Gastroesophageal sphincter (tissue), 4 donors: ENCODE measurements around the gene MBOAT2. TPM values are rescaled to one million over a fixed set of nuclear protein-coding genes. Genes with fewer than 3 reads are reported as not detected.

Experiments used
- ATAC-seq: fragments of 150-250 bp; one replicate; pipeline ENCODE4 v1.9.1; 2016; ENCODE audit warnings: mild to moderate bottlenecking, moderate library complexity
- H3K27ac ChIP-seq, 4 donors: fragments of 200-600 bp; sonication (generic) in 3 of 4; 1 replicate in 3 of 4; 2 replicates in 1 of 4; pipeline ENCODE4 v1.5.1; 2016 to 2019
- H3K27me3 ChIP-seq: fragments of 200-600 bp; sonication (generic); one replicate; pipeline ENCODE4 v1.5.1; 2019
- H3K36me3 ChIP-seq, 2 donors: fragments of 200-600 bp; sonication (generic); one replicate each; pipeline ENCODE4 v1.5.1; 2019; ENCODE audit warnings: control low read depth in 1 of 2
- H3K4me1 ChIP-seq, 3 donors: fragments of 200-600 bp; sonication (generic); 1 replicate in 2 of 3; 2 replicates in 1 of 3; pipeline ENCODE4 v1.5.1; 2016 to 2019; ENCODE audit warnings: control low read depth in 2 of 3
- H3K4me3 ChIP-seq, 2 donors: fragments of 200-600 bp; sonication (generic); one replicate each; pipeline ENCODE4 v1.5.1; 2019; ENCODE audit warnings: mild to moderate bottlenecking in 1 of 2, moderate library complexity in 1 of 2
- H3K9me3 ChIP-seq, 3 donors: fragments of 200-600 bp; sonication (generic); one replicate each; pipeline ENCODE4 v1.5.1; 2017 to 2019; ENCODE audit warnings: control low read depth in 2 of 3
- EP300 ChIP-seq: sonication (generic); formaldehyde crosslinking; IDR thresholded peaks from one replicate; pipeline ENCODE4 v1.6.1; 2017; ENCODE audit warnings: antibody characterized with exemption, mild to moderate bottlenecking
- POLR2A ChIP-seq, 2 donors: fragments of 450-650 bp; IDR thresholded peaks; one replicate each; pipeline ENCODE4 v1.6.1; 2017; ENCODE audit warnings: antibody characterized with exemption in 2 of 2, mild to moderate bottlenecking in 2 of 2, moderate library complexity in 1 of 2
- POLR2AphosphoS5 ChIP-seq: sonication (generic); formaldehyde crosslinking; IDR thresholded peaks from one replicate; pipeline ENCODE4 v1.6.1; 2017; ENCODE audit warnings: antibody characterized with exemption
- WGBS, 2 donors: methylation state at CpG; one replicate each; pipeline ENCODE4 v1.1.5; 2018; ENCODE audit warnings: low coverage in 1 of 2; 5-methylcytosine and 5-hydroxymethylcytosine counted together
- total RNA-seq, 4 donors: library from RNA; depleted of rRNA; stranded (reverse); fragments of >200 nt; gene quantifications; one replicate each; pipeline ENCODE4 v1.1.0, GENCODE V29; 2016
- TF ChIP-seq, protein P1 (sequence below), 4 experiments: fragments of 200-600 bp in 2 of 4; fragments of 450-650 bp in 2 of 4; sonication (generic) in 1 of 4; IDR thresholded peaks; one replicate each; pipeline ENCODE4 v1.5.1; 2017 to 2019; ENCODE audit warnings: antibody characterized with exemption in 4 of 4, mild to moderate bottlenecking in 2 of 4, moderate library complexity in 2 of 4

The MBOAT2 gene
- total RNA-seq, 4 donors from 2014 or later, result 21.0 to 27.0 (median 23.5) TPM

DNA sequence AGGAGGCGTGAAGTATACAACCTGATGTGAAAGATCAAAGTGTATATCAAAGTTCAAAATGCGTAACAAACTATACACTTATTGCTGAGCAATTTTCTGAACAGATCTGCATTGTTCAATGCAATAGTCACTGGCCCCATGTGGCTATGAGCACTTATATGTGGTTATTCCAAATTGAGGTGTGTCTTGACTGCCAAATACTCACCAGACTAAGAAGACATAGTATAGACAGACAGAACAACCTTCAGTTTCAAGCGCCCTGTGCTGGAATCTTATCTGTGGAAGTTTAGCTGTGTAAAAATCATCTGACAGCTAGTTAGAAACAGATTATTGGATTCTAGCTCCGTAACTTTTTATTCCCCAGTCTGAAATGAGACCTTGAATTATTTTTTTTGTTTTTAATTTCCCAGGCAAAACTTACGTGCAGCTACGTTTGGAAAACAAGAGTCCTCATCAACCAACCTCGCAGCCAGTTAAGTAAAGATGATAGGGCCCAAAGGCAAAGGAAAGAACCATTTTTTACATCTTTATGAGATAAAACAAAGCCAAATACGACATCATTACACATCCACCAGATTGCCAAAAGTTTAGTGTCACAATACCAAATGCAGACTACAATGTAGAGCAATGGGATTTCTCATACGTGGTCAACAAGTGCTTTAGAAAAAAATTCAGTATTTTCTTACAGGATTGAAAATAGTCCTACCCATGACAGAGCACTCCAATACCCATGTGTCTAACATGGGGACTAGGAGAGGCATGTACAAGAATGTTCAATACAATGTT, 37.2 kb downstream of the MBOAT2 start:
- Histone ChIP-seq H3K27ac (no peak overlapping the region), H3K27me3 (no peaks in the 10 kb centered on the region), H3K9me3 (no peaks in the 10 kb centered on the region), H3K4me1 (no peaks in the 10 kb centered on the region), H3K36me3 (no peaks in the 10 kb centered on the region), H3K4me3 (no peak overlapping the region)
- ATAC-seq, result no peak
- WGBS, 2 donors, result 83 to 87% methylated on average over 8 to 9 of the region's 9 CpGs
- TF ChIP-seq EP300 (no peak), POLR2A (IDR thresholded peaks at IDR 0.05) (no peak), POLR2AphosphoS5 (no peak)
- TF ChIP-seq, protein P1, sequence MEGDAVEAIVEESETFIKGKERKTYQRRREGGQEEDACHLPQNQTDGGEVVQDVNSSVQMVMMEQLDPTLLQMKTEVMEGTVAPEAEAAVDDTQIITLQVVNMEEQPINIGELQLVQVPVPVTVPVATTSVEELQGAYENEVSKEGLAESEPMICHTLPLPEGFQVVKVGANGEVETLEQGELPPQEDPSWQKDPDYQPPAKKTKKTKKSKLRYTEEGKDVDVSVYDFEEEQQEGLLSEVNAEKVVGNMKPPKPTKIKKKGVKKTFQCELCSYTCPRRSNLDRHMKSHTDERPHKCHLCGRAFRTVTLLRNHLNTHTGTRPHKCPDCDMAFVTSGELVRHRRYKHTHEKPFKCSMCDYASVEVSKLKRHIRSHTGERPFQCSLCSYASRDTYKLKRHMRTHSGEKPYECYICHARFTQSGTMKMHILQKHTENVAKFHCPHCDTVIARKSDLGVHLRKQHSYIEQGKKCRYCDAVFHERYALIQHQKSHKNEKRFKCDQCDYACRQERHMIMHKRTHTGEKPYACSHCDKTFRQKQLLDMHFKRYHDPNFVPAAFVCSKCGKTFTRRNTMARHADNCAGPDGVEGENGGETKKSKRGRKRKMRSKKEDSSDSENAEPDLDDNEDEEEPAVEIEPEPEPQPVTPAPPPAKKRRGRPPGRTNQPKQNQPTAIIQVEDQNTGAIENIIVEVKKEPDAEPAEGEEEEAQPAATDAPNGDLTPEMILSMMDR (IDR thresholded peaks at IDR 0.05), result no peak

GRCh38 chr2:8965216-8965969, 38.1 kb downstream of the MBOAT2 start:
- H3K4me3 ChIP-seq, result no peak overlapping the region
- H3K9me3 ChIP-seq, result no peaks in the 10 kb centered on the region
- WGBS, 2 donors, result 87 to 97% methylated on average over 7 to 8 of the region's 8 CpGs
- H3K27ac ChIP-seq, result no peak overlapping the region
- no peaks in the 10 kb centered on the region for H3K27me3 ChIP-seq
- no peaks in the 10 kb centered on the region for H3K4me1 ChIP-seq
- ATAC-seq, result no peak
- H3K36me3 ChIP-seq, result no peaks in the 10 kb centered on the region
- no peak for TF ChIP-seq POLR2AphosphoS5
- no peak for TF ChIP-seq POLR2A (IDR thresholded peaks at IDR 0.05)
- TF ChIP-seq, protein P1 (IDR thresholded peaks at IDR 0.05), result no peak
- no peak for TF ChIP-seq EP300

GRCh38 chr2:8962890-8963289, 40.6 kb downstream of the MBOAT2 start:
- Histone ChIP-seq H3K4me1 (no peaks in the 10 kb centered on the region), H3K27ac (no peak overlapping the region), H3K27me3 (no peaks in the 10 kb centered on the region), H3K4me3 (no peak overlapping the region), H3K36me3 (no peaks in the 10 kb centered on the region), H3K9me3 (no peaks in the 10 kb centered on the region)
- TF ChIP-seq EP300 (no peak), POLR2AphosphoS5 (no peak), POLR2A (IDR thresholded peaks at IDR 0.05) (no peak)
- TF ChIP-seq, protein P1 (IDR thresholded peaks at IDR 0.05), result no peak
- ATAC-seq, result no peak
- 88 to 90% methylated on average over 2 to 6 of the region's 6 CpGs for WGBS, 2 donors

DNA sequence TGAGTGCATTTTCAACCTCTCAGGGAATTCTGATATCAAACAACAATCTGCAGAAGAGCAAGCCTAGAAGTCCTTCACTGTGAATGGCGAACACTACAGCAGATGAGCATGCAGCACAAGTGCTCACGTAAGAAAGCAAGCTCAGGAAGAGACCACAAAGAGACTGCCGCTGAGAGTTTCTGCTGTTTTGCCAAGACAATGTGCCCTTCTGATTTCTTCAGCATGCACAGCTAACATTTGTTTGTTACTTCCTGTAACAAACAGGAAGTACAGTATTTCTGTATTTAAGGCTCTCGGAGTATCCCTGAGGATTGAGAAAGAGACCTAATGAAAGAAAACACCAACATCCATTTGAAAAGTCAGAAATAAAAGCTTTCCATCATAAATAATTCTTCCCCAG, 45.9 kb downstream of the MBOAT2 start:
- Histone ChIP-seq H3K9me3 (peaks cover 0 to 13% (median 0%) of the 10 kb centered on the region in 3 donors), H3K36me3 (peaks cover 0 to 14% of the 10 kb centered on the region in 2 donors), H3K4me3 (no peak overlapping the region), H3K4me1 (no peaks in the 10 kb centered on the region), H3K27me3 (no peaks in the 10 kb centered on the region), H3K27ac (no peak overlapping the region)
- ATAC-seq, result no peak
- WGBS, 2 donors, result 69 to 70% methylated on average over 4 of the region's 4 CpGs
- TF ChIP-seq EP300 (no peak), POLR2AphosphoS5 (no peak), POLR2A (IDR thresholded peaks at IDR 0.05) (no peak)
- TF ChIP-seq, protein P1 (IDR thresholded peaks at IDR 0.05), result no peak
